ENCODE results near the gene ITGB3BP.

- TF ChIP-seq ATAD3A (CRISPR knock-in tag; IDR thresholded peaks at IDR 0.05) (no peak), HES4 (CRISPR knock-in tag; IDR thresholded peaks at IDR 0.05; ENCODE audit: borderline replicate concordance) (no peak), POLR2AphosphoS5 (IDR thresholded peaks at IDR 0.05; ENCODE audit: low read depth, low read length) (no peak), SNAPC5 (CRISPR knock-in tag; IDR thresholded peaks at IDR 0.05; ENCODE audit: borderline replicate concordance) (no peak), ZNF609 (CRISPR knock-in tag; IDR thresholded peaks at IDR 0.05; ENCODE audit: borderline replicate concordance) (no peak), SAP130 (CRISPR knock-in tag; IDR thresholded peaks at IDR 0.05; ENCODE audit: low read depth) (no peak), PHF8 (CRISPR knock-in tag; IDR thresholded peaks at IDR 0.05) (no peak), ZFYVE20 (CRISPR knock-in tag; IDR thresholded peaks at IDR 0.05; ENCODE audit: borderline replicate concordance, low read depth) (no peak), ZBTB37 (CRISPR knock-in tag; IDR thresholded peaks at IDR 0.05) (no peak), ZNF570 (CRISPR knock-in tag; IDR thresholded peaks at IDR 0.05; ENCODE audit: borderline replicate concordance) (no peak), SMC3 (IDR thresholded peaks at IDR 0.05; ENCODE audit: low read length) (no peak), ZNF362 (CRISPR knock-in tag; IDR thresholded peaks at IDR 0.05; ENCODE audit: borderline replicate concordance) (no peak), SNAI1 (CRISPR knock-in tag; IDR thresholded peaks at IDR 0.05; ENCODE audit: borderline replicate concordance) (no peak)
These were observed 119.6 kb downstream of the ITGB3BP start for GRCh38 chr1:63403386-63403785.
